Lung (tissue), 12 donors: ENCODE measurements around the gene DOCK2. TPM values are rescaled to one million over a fixed set of nuclear protein-coding genes. Genes with fewer than 3 reads are reported as not detected.

Source experiments
- ATAC-seq: fragments of 200-7000 bp; cut with Tn5 transposase; one replicate; pipeline ENCODE4 v1.9.1; 2020; ENCODE audit warnings: moderate number of reproducible peaks; ENCODE audit not compliant: insufficient read depth, low FRiP score
- DNase-seq, 3 donors: peaks; one replicate each; pipeline ENCODE4 v3.0.0-alpha.2; 2013 to 2017
- H3K27ac ChIP-seq, 2 donors: one replicate each; pipeline ENCODE4 v1.5.1; 2013; ENCODE audit warnings: mild to moderate bottlenecking in 2 of 2, moderate library complexity in 2 of 2, control low read depth in 1 of 2, inconsistent platforms in 1 of 2, low read depth in 1 of 2, low read length in 1 of 2
- H3K27me3 ChIP-seq, 3 donors: one replicate each; pipeline ENCODE4 v1.5.1; 2013; ENCODE audit warnings: low read length in 2 of 3; ENCODE audit not compliant: control insufficient read depth in 3 of 3, insufficient read depth in 3 of 3
- H3K36me3 ChIP-seq, 4 donors: one replicate each; pipeline ENCODE4 v1.5.1; 2013; ENCODE audit warnings: low read length in 4 of 4, mild to moderate bottlenecking in 1 of 4, moderate library complexity in 1 of 4; ENCODE audit not compliant: control insufficient read depth in 4 of 4, insufficient read depth in 4 of 4
- H3K4me1 ChIP-seq, 5 donors: one replicate each; pipeline ENCODE4 v1.5.1; 2013; ENCODE audit warnings: low read length in 5 of 5, mild to moderate bottlenecking in 2 of 5, moderate library complexity in 1 of 5; ENCODE audit not compliant: control insufficient read depth in 5 of 5, insufficient read depth in 5 of 5
- H3K4me3 ChIP-seq: one replicate; pipeline ENCODE4 v1.5.1; 2013; ENCODE audit warnings: mild to moderate bottlenecking, control low read depth, moderate library complexity
- H3K9ac ChIP-seq, 2 donors: one replicate each; pipeline ENCODE4 v1.5.1; 2013; ENCODE audit warnings: low read length in 2 of 2, control low read depth in 1 of 2; ENCODE audit not compliant: insufficient read depth in 1 of 2
- H3K9me3 ChIP-seq, 4 donors: one replicate each; pipeline ENCODE4 v1.5.1; 2013; ENCODE audit warnings: low read length in 3 of 4, mild to moderate bottlenecking in 1 of 4, moderate library complexity in 1 of 4; ENCODE audit not compliant: control insufficient read depth in 4 of 4, insufficient read depth in 3 of 4
- WGBS, 2 donors: extraction: QIAGEN DNeasy Blood & Tissue Kit; methylation state at CpG; one replicate each; pipeline ENCODE4 v1.1.7; 2013; 5-methylcytosine and 5-hydroxymethylcytosine counted together
- polyA plus RNA-seq, 2 donors: library from polyadenylated mRNA; stranded (reverse); fragments of 200-250 nt; gene quantifications; one replicate each; pipeline ENCODE4 v1.2.1, GENCODE V29; 2013
- total RNA-seq, 2 donors: library from RNA; depleted of rRNA in 1 of 2; stranded (reverse); fragments of >200 nt in 1 of 2; gene quantifications; one replicate each; pipeline ENCODE4 v1.2.1, GENCODE V29; 2014 to 2021
- TF ChIP-seq, protein P1 (sequence below): IDR thresholded peaks from 2 replicates; pipeline ENCODE4 v1.5.1; 2012; ENCODE audit warnings: mild to moderate bottlenecking; ENCODE audit errors: control extremely low read depth, extremely low read depth
- donor health status: control.
- donor health status: control.
- donor health status: Bipolar disorder and iron deficiency.
- donor health status: healthy.
- donor health status: DM: yes; HTN: yes; CAD: no.

The DOCK2 gene
- total and polyA plus RNA-seq, 4 donors = 9.6 to 66.6 (median 43.4) TPM

DNA sequence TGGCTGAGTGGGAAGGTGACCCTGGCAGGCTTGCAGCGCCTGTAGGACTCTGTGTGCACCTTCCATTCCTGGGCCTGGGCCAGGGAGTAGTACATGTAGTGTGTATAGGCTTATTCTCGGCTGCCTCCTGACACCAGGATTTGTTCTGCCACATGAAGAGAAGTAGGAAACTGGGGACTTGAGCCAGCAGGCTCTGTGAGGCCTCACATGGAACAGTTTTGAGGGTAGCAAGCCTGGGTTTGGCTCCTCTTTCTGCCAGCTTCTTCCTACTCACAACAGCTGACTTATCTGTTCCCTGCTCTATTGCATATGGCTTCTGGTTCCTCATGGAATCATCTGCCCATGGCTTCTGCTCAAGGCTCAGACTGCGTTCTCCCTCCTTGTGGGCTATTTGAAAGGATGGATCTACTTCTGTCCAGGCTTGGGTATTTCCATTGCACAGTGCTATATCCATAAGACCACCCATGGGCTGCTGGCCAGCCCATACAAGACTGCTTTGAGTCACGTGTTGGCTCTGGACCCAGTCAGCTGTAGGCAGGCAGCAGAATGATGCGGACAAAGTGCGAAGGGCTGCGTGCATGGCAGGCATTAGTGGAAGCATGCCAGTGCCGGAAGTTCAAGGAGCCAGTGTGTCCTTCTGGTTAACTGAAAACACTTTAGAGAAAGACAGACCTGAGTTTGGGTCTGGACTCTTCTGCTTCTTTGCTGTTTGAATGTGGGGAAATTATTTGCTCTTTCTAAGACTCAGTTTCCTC, 354.2 kb downstream of the DOCK2 start:
- DNase-seq = peak; percentile 33 to 50 (median 46)
- 89 to 90% methylated on average over 8 of the region's 8 CpGs for WGBS, 2 donors
- H3K4me1 ChIP-seq = peaks cover 0 to 12% (median 3%) of the 10 kb centered on the region in 5 donors
- no peak overlapping the region for H3K9ac ChIP-seq
- peaks cover 0 to 5% (median 0%) of the 10 kb centered on the region in 3 donors for H3K27me3 ChIP-seq
- no peak overlapping the region for H3K4me3 ChIP-seq
- H3K9me3 ChIP-seq = no peaks in the 10 kb centered on the region
- H3K27ac ChIP-seq = no peak overlapping the region
- no peaks in the 10 kb centered on the region for H3K36me3 ChIP-seq
- ATAC-seq = no peak
- TF ChIP-seq, protein P1, sequence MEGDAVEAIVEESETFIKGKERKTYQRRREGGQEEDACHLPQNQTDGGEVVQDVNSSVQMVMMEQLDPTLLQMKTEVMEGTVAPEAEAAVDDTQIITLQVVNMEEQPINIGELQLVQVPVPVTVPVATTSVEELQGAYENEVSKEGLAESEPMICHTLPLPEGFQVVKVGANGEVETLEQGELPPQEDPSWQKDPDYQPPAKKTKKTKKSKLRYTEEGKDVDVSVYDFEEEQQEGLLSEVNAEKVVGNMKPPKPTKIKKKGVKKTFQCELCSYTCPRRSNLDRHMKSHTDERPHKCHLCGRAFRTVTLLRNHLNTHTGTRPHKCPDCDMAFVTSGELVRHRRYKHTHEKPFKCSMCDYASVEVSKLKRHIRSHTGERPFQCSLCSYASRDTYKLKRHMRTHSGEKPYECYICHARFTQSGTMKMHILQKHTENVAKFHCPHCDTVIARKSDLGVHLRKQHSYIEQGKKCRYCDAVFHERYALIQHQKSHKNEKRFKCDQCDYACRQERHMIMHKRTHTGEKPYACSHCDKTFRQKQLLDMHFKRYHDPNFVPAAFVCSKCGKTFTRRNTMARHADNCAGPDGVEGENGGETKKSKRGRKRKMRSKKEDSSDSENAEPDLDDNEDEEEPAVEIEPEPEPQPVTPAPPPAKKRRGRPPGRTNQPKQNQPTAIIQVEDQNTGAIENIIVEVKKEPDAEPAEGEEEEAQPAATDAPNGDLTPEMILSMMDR = no peak

DNA sequence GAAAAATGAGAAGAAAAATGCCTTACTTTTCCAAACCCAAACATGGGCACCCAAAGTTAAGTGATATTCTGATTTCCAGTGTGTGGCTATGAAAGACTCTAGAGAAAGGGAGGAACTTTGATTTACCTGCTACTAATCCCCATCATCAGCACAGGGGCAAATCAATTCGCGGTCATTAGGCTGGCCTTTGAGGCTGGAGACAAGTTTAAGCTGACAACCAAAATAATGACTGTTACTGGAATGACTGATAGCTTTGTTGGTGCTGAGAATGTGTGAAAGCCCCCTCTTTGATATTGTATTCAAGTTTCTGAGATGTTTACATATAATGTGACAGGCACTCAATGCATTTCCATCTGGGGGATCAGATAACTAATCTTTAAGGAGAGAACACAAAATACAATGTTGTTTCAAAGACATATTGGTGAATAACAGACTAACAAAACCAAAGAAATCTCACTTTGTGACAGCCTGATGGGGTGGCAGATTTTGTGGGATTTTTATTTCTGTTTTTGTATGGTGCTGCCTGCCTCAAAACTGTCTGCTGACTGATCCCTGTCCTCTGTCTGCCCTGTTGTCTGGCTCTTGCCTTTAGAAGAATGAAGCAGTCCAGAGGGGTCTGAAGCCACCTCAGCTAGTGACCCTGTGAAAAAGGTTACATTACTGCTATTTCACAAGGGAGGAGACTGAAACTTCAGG, 355.9 kb downstream of the DOCK2 start:
- TF ChIP-seq, protein P1 = no peak
- WGBS, 2 donors = 64 to 71% methylated on average over 2 of the region's 2 CpGs

GRCh38 chr5:169993485-169993790, 356.4 kb downstream of the DOCK2 start:
- Histone ChIP-seq H3K4me3 (no peak overlapping the region), H3K4me1 (peaks cover 0 to 12% (median 3%) of the 10 kb centered on the region in 5 donors), H3K9me3 (no peaks in the 10 kb centered on the region), H3K36me3 (no peaks in the 10 kb centered on the region), H3K9ac (no peak overlapping the region), H3K27ac (no peak overlapping the region), H3K27me3 (peaks cover 0 to 5% (median 0%) of the 10 kb centered on the region in 3 donors)
- TF ChIP-seq, protein P1 = no peak
- ATAC-seq = no peak
- DNase-seq = peak in 1 of 3 donors; percentile 60
- WGBS, 2 donors = 57 to 76% methylated on average over 2 of the region's 2 CpGs

More for the DNA sequence above, 355.9 kb downstream of the DOCK2 start:
- no peak for ATAC-seq
- DNase-seq = peak in 2 of 3 donors; percentile 34 to 52
- H3K4me3 ChIP-seq = no peak overlapping the region
- H3K9ac ChIP-seq = no peak overlapping the region
- H3K4me1 ChIP-seq = peaks cover 0 to 12% (median 3%) of the 10 kb centered on the region in 5 donors
- no peaks in the 10 kb centered on the region for H3K36me3 ChIP-seq
- no peak overlapping the region for H3K27ac ChIP-seq
- peaks cover 0 to 5% (median 0%) of the 10 kb centered on the region in 3 donors for H3K27me3 ChIP-seq
- no peaks in the 10 kb centered on the region for H3K9me3 ChIP-seq
